ENCODE results near the gene MYO15B. TPM values are rescaled to one million over a fixed set of nuclear protein-coding genes. Genes with fewer than 3 reads are reported as not detected.

Gene MYO15B
- total and polyA plus RNA-seq, 12 donors, result 6.2 to 455 (median 51.3) TPM

DNA sequence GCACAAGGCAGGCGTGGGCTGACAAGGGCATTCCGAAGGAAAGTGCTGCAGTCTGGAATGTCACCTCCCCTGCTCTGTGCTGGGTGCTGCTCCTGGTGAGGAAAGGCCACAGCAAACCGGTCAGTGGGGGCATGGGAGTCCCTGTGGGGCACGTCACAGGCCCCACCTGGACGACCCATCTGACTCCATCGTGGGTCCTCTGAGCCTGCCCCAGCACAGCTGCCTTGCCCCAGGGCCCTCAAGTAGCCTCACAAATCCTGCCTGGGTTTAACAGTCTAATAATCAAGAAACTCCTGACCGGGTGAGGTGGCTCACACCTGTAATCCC is 2.8 kb upstream of the MYO15B start:
- Histone ChIP-seq H3K27me3 (no peaks in the 10 kb centered on the region), H3K4me3 (no peak overlapping the region), H3K9me3 (replicated peaks in 1 of 3) (no peaks in the 10 kb centered on the region), H3K36me3 (replicated peaks in 1 of 2) (no peaks in the 10 kb centered on the region), H3K4me1 (replicated peaks in 1 of 2) (peaks cover 0 to 8% of the 10 kb centered on the region in 2 donors), H3K27ac (no peak overlapping the region)
- no peak for DNase-seq
- intact Hi-C loops (cut with DNase I), result loop anchor here in 1 of 2 donors (5.0 kb wide), 1 partner anchor 58 kb away; the partner anchor contains the start of gene LLGL2
- TF ChIP-seq POLR2A (IDR thresholded peaks at IDR 0.05) (no peak), CTCF (IDR thresholded peaks at IDR 0.05) (no peak)
- 72 to 91% (median 89%) methylated on average over 2 to 7 of the region's 7 CpGs for WGBS, 4 donors

DNA sequence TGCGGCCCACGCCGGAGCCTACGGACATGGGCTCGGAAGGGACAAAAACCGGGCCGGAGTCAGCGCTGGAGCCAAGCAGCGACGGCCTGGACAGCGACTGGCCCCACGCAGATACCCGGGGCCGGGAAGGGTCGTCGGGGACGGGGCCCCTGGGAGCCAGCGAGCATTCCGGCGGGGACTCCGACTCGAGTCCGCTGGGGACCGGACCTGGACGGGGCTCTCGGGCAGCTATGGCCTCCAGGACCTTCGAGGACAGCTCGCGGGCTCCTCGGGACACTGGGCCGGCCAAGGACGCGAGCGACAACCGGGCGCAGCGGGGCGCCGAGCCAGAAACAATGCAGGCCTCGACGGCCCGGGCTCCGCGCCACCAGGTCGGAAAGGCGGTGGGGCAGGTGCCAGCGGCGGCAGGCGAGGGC is 1.0 kb downstream of the MYO15B start:
- peak; percentile 61 to 78 (median 69) for DNase-seq
- peaks cover 0 to 10% of the 10 kb centered on the region in 2 donors for H3K4me1 ChIP-seq (replicated peaks in 1 of 2)
- H3K36me3 ChIP-seq (replicated peaks in 1 of 2), result no peaks in the 10 kb centered on the region
- H3K9me3 ChIP-seq (replicated peaks in 1 of 3), result no peaks in the 10 kb centered on the region
- intact Hi-C loops (cut with DNase I), result loop anchor here in 1 of 2 donors (5.0 kb wide), 1 partner anchor 61 kb away; the partner anchor contains the start of gene LLGL2
- no peaks in the 10 kb centered on the region for H3K27me3 ChIP-seq
- whole genome bisulfite sequencing, 4 donors, result 6 to 15% (median 8%) methylated on average over 10 to 49 of the region's 49 CpGs; no CpG with 5 or more reads in 1 of the 4 donors
- H3K4me3 ChIP-seq, result peak overlapping the region in 2 of 4 donors; percentile 27 to 78
- TF ChIP-seq CTCF (IDR thresholded peaks at IDR 0.05), result no peak
- no peak for TF ChIP-seq POLR2A (IDR thresholded peaks at IDR 0.05)
- H3K27ac ChIP-seq, result peak overlapping the region in 4 of 5 donors; percentile 78 to 95 (median 85)

- no peaks in the 10 kb centered on the region for H3K9me3 ChIP-seq (replicated peaks in 1 of 3)
- peak; percentile 92 to 96 (median 95) for DNase-seq
- peak overlapping the region in 2 of 4 donors; percentile 30 to 78 for H3K4me3 ChIP-seq
- 0 to 9% (median 3%) methylated on average over 9 to 100 of the region's 100 CpGs for WGBS, 4 donors
- peak in 4 of 6 experiments; percentile 46 to 87 (median 72) for TF ChIP-seq CTCF (IDR thresholded peaks at IDR 0.05)
- peak; percentile 53 to 55 for TF ChIP-seq POLR2A (IDR thresholded peaks at IDR 0.05)
- intact Hi-C loops (cut with DNase I), result loop anchor here in 1 of 2 donors (5.0 kb wide), 1 partner anchor 62 kb away; the partner anchor contains the start of gene LLGL2
- H3K4me1 ChIP-seq (replicated peaks in 1 of 2), result peaks cover 0 to 10% of the 10 kb centered on the region in 2 donors
- H3K36me3 ChIP-seq (replicated peaks in 1 of 2), result no peaks in the 10 kb centered on the region
- H3K27me3 ChIP-seq, result no peaks in the 10 kb centered on the region
- H3K27ac ChIP-seq, result peak overlapping the region in 4 of 5 donors; percentile 78 to 95 (median 85)
These were observed 1.7 kb downstream of the MYO15B start for GRCh38 chr17:75589012-75589918.

DNA sequence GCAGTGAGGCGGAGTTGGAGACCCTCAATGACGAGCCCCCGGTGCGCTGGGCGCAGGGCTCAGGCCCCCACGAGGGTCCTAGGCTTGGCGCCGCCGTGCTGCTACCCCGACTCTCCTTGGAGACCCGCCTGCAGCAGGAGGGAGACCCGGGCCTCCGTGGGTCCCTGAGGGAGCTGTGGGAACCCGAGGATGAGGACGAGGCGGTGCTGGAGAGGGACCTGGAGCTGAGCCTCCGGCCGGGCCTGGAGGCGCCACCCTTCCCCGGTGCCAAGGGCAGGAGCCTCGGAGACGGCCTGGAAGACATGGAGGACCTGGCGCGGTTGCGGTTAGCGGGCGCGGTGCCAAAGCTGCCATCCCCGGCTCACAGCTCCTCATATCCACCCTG is 2.3 kb downstream of the MYO15B start:
- 67 to 85% (median 68%) methylated on average over 4 to 29 of the region's 29 CpGs for WGBS, 4 donors
- no peaks in the 10 kb centered on the region for H3K36me3 ChIP-seq (replicated peaks in 1 of 2)
- peaks cover 0 to 10% of the 10 kb centered on the region in 2 donors for H3K4me1 ChIP-seq (replicated peaks in 1 of 2)
- no peak for TF ChIP-seq POLR2A (IDR thresholded peaks at IDR 0.05)
- no peak for TF ChIP-seq CTCF (IDR thresholded peaks at IDR 0.05)
- peak in 2 of 7 donors; percentile 40 to 43 for DNase-seq
- peak overlapping the region in 1 of 4 donors; percentile 78 for H3K4me3 ChIP-seq
- H3K27me3 ChIP-seq, result no peaks in the 10 kb centered on the region
- no peaks in the 10 kb centered on the region for H3K9me3 ChIP-seq (replicated peaks in 1 of 3)
- peak overlapping the region in 1 of 5 donors; percentile 95 for H3K27ac ChIP-seq
- intact Hi-C loops (cut with DNase I), result loop anchor here in 1 of 2 donors (5.0 kb wide), 1 partner anchor 63 kb away; the partner anchor contains the start of gene LLGL2

Measured in adrenal gland (tissue), 12 donors.